Lung (tissue), 12 donors: ENCODE data around the gene ZNF470. TPM values are rescaled to one million over a fixed set of nuclear protein-coding genes. Genes with fewer than 3 reads are reported as not detected.

Experiments
- ATAC-seq: fragments of 200-7000 bp; cut with Tn5 transposase; one replicate; pipeline ENCODE4 v1.9.1; 2020; ENCODE audit warnings: moderate number of reproducible peaks; ENCODE audit not compliant: insufficient read depth, low FRiP score
- DNase-seq, 3 donors: peaks; one replicate each; pipeline ENCODE4 v3.0.0-alpha.2; 2013 to 2017
- H3K27ac ChIP-seq, 2 donors: one replicate each; pipeline ENCODE4 v1.5.1; 2013; ENCODE audit warnings: mild to moderate bottlenecking in 2 of 2, moderate library complexity in 2 of 2, control low read depth in 1 of 2, inconsistent platforms in 1 of 2, low read depth in 1 of 2, low read length in 1 of 2
- H3K27me3 ChIP-seq, 3 donors: one replicate each; pipeline ENCODE4 v1.5.1; 2013; ENCODE audit warnings: low read length in 2 of 3; ENCODE audit not compliant: control insufficient read depth in 3 of 3, insufficient read depth in 3 of 3
- H3K36me3 ChIP-seq, 4 donors: one replicate each; pipeline ENCODE4 v1.5.1; 2013; ENCODE audit warnings: low read length in 4 of 4, mild to moderate bottlenecking in 1 of 4, moderate library complexity in 1 of 4; ENCODE audit not compliant: control insufficient read depth in 4 of 4, insufficient read depth in 4 of 4
- H3K4me1 ChIP-seq, 5 donors: one replicate each; pipeline ENCODE4 v1.5.1; 2013; ENCODE audit warnings: low read length in 5 of 5, mild to moderate bottlenecking in 2 of 5, moderate library complexity in 1 of 5; ENCODE audit not compliant: control insufficient read depth in 5 of 5, insufficient read depth in 5 of 5
- H3K4me3 ChIP-seq: one replicate; pipeline ENCODE4 v1.5.1; 2013; ENCODE audit warnings: mild to moderate bottlenecking, control low read depth, moderate library complexity
- H3K9ac ChIP-seq, 2 donors: one replicate each; pipeline ENCODE4 v1.5.1; 2013; ENCODE audit warnings: low read length in 2 of 2, control low read depth in 1 of 2; ENCODE audit not compliant: insufficient read depth in 1 of 2
- H3K9me3 ChIP-seq, 4 donors: one replicate each; pipeline ENCODE4 v1.5.1; 2013; ENCODE audit warnings: low read length in 3 of 4, mild to moderate bottlenecking in 1 of 4, moderate library complexity in 1 of 4; ENCODE audit not compliant: control insufficient read depth in 4 of 4, insufficient read depth in 3 of 4
- WGBS, 2 donors: extraction: QIAGEN DNeasy Blood & Tissue Kit; methylation state at CpG; one replicate each; pipeline ENCODE4 v1.1.7; 2013; 5-methylcytosine and 5-hydroxymethylcytosine counted together
- polyA plus RNA-seq, 2 donors: library from polyadenylated mRNA; stranded (reverse); fragments of 200-250 nt; gene quantifications; one replicate each; pipeline ENCODE4 v1.2.1, GENCODE V29; 2013
- total RNA-seq, 2 donors: library from RNA; depleted of rRNA in 1 of 2; stranded (reverse); fragments of >200 nt in 1 of 2; gene quantifications; one replicate each; pipeline ENCODE4 v1.2.1, GENCODE V29; 2014 to 2021
- TF ChIP-seq, protein P1 (sequence below): IDR thresholded peaks from 2 replicates; pipeline ENCODE4 v1.5.1; 2012; ENCODE audit warnings: mild to moderate bottlenecking; ENCODE audit errors: control extremely low read depth, extremely low read depth
- donor health status: control.
- donor health status: control.
- donor health status: Bipolar disorder and iron deficiency.
- donor health status: healthy.
- donor health status: DM: yes; HTN: yes; CAD: no.

ZNF470 gene
- total and polyA plus RNA-seq, 4 donors = 1.2 to 4.5 (median 3.5) TPM

DNA sequence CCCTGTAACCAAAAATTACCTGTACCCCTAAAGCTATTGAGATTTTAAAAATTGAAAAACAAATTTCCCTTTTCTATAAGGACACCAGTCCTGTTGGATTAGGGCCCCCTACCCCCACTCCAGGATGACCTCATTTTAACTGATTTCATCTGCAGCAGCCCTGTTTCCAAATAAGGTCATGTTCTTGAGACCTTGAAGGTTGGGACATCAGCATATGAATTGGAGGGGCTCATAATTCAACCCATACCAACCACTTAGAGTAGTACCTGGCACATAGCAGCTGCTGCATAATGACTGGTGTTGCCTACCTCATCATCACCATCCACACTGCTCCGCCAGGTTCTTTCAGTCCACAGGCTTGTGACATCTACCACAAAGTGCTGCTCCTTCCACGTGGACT, 45.5 kb downstream of the ZNF470 start:
- H3K9ac ChIP-seq = no peak overlapping the region
- H3K4me1 ChIP-seq = peaks cover 0 to 3% (median 0%) of the 10 kb centered on the region in 5 donors
- WGBS, 2 donors = 92 to 96% methylated on average over 2 of the region's 2 CpGs
- H3K4me3 ChIP-seq = no peak overlapping the region
- TF ChIP-seq, protein P1, sequence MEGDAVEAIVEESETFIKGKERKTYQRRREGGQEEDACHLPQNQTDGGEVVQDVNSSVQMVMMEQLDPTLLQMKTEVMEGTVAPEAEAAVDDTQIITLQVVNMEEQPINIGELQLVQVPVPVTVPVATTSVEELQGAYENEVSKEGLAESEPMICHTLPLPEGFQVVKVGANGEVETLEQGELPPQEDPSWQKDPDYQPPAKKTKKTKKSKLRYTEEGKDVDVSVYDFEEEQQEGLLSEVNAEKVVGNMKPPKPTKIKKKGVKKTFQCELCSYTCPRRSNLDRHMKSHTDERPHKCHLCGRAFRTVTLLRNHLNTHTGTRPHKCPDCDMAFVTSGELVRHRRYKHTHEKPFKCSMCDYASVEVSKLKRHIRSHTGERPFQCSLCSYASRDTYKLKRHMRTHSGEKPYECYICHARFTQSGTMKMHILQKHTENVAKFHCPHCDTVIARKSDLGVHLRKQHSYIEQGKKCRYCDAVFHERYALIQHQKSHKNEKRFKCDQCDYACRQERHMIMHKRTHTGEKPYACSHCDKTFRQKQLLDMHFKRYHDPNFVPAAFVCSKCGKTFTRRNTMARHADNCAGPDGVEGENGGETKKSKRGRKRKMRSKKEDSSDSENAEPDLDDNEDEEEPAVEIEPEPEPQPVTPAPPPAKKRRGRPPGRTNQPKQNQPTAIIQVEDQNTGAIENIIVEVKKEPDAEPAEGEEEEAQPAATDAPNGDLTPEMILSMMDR = no peak
- DNase-seq = no peak
- ATAC-seq = no peak
- H3K27ac ChIP-seq = no peak overlapping the region
- peaks cover 0 to 18% (median 11%) of the 10 kb centered on the region in 4 donors for H3K36me3 ChIP-seq
- no peaks in the 10 kb centered on the region for H3K27me3 ChIP-seq
- H3K9me3 ChIP-seq = peaks cover 0 to 37% (median 22%) of the 10 kb centered on the region in 4 donors

DNA sequence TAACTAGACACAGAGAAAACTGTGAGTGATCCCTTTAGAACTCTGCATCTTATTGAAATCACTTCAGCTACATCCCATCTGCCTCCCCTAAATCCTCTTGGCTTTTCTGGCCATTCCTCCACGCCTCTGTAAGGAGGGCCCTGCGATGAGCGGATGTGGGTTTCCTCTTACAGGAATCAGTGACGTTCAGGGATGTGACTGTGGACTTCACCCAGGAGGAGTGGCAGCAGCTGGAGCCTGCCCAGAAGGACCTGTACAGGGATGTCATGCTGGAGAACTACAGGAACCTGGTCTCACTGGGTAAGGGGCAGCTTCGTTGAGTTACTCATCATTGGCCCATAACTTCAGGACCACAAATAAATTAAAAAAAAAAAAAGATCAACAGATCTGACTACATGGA, 46.4 kb downstream of the ZNF470 start:
- Histone ChIP-seq H3K27ac (no peak overlapping the region), H3K9me3 (peaks cover 0 to 41% (median 21%) of the 10 kb centered on the region in 4 donors), H3K4me1 (peaks cover 0 to 1% (median 0%) of the 10 kb centered on the region in 5 donors), H3K9ac (no peak overlapping the region), H3K27me3 (no peaks in the 10 kb centered on the region), H3K36me3 (peaks cover 0 to 24% (median 14%) of the 10 kb centered on the region in 4 donors), H3K4me3 (no peak overlapping the region)
- 89 to 93% methylated on average over 5 of the region's 5 CpGs for WGBS, 2 donors
- ATAC-seq (no peak), DNase-seq (no peak)
- TF ChIP-seq, protein P1 = no peak

DNA sequence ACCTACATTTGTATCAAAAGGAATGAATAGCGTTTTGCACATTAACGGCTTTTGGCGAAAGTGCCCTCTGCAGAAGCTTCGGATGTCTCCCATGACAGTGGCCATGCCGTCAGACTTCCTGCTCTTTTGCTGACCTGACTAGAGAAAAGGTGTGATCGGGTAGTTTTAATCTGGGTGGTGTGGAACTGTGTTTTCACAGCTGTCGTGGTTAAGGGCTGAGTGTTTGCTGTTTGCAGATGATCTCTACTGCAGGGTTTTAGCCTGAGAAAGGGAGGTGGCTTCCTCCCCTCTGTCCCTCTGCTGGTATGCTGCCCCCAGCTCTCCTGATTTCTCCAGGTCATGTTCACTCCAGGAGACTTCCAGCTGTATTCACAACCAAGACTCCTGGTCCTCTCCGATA, 50.3 kb downstream of the ZNF470 start:
- no peak for DNase-seq
- Histone ChIP-seq H3K27me3 (no peaks in the 10 kb centered on the region), H3K9me3 (peaks cover 0 to 60% (median 10%) of the 10 kb centered on the region in 4 donors), H3K27ac (no peak overlapping the region), H3K4me3 (no peak overlapping the region), H3K36me3 (peaks cover 0 to 26% (median 22%) of the 10 kb centered on the region in 4 donors), H3K4me1 (no peaks in the 10 kb centered on the region), H3K9ac (no peak overlapping the region)
- TF ChIP-seq, protein P1 = no peak
- 93 to 97% methylated on average over 8 of the region's 8 CpGs for WGBS, 2 donors
- ATAC-seq = no peak

DNA sequence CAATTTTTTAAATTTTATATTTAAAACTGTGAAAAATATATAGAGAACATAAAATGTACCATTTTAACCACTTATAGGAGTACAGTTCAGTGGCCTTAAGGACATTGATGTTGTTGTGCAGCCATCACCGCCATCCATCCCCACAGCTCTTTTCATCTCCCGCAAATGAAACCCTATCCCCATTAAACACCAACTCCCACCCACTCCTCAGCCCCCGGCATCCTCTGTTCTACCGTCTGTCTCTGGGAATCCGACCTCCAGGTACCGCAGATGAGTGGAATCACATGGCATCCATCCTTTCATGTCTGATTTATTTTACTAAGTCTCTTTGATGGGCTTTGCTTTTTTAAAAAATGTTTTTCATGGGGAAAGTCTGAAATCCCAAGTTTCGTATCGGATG, 51.9 kb downstream of the ZNF470 start:
- ATAC-seq = no peak
- Histone ChIP-seq H3K9me3 (peaks cover 0 to 57% (median 4%) of the 10 kb centered on the region in 4 donors), H3K36me3 (peaks cover 0 to 35% (median 29%) of the 10 kb centered on the region in 4 donors), H3K27me3 (no peaks in the 10 kb centered on the region), H3K4me3 (no peak overlapping the region), H3K4me1 (no peaks in the 10 kb centered on the region), H3K9ac (no peak overlapping the region), H3K27ac (no peak overlapping the region)
- no peak for DNase-seq
- WGBS, 2 donors = 80 to 92% methylated on average over 8 of the region's 8 CpGs
- TF ChIP-seq, protein P1 = no peak
